ENCODE measurements around the gene GAS2L3. TPM values are rescaled to one million over a fixed set of nuclear protein-coding genes. Genes with fewer than 3 reads are reported as not detected.

GAS2L3 gene
- total and polyA plus RNA-seq, 2 of the 8 experiments (the other 6 are each of a cell fraction or from before 2014, with no cell fraction given): 2.1 to 19.3 TPM

DNA sequence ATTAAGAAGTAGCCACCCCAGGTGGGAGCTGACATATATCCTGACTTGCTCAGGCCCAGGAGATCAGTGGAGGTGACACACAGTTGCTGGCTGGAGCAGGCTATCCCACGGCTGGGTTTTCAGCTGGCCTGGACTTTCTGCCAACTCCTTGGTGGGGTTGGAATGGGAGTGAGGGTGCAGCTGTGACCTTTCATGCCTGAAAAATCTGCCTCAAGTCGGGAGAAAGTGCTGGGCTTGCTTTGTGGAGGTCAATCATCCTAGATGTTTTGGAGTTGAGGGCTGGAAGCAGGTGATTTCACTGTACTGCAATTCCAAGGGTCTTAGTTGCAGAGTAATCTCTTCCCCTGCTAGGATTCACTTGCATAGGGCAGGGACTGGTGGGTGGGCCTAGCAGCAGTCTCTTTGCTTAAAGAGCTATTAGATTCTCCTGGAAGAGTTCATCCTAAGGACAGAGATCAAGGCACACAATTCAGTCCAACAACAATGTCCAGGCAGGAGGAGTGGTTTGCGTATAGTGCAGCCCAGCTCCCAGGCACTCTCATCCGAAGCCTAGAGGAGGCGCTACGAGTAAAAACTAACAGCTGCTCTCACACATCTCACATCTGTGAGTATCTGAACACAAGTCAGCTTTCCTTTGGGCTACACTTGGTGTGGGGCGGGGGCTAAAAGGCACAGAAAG lies 98.1 kb downstream of the GAS2L3 start:
- Histone ChIP-seq H4K91ac (replicated peaks; ENCODE audit: insufficient read length, low read length) (no peak overlapping the region), H3K4me2 (ENCODE audit: insufficient read depth in 1 of 2, low read depth in 2 of 2, low read length in 2 of 2) (no peak overlapping the region), H2BK20ac (ENCODE audit: low read length) (no peak overlapping the region), H3K9me3 (ENCODE audit: insufficient read depth in 2 of 2, low read depth in 1 of 2, low read length in 1 of 2) (no peaks in the 10 kb centered on the region), H3K23ac (ENCODE audit: insufficient read length) (no peak overlapping the region), H4K20me1 (replicated peaks in 1 of 2; ENCODE audit: control insufficient read depth in 1 of 2, insufficient read depth in 2 of 2, low read length in 2 of 2) (no peaks in the 10 kb centered on the region), H3K79me2 (ENCODE audit: control insufficient read depth in 1 of 2, insufficient read depth in 2 of 2, low read length in 2 of 2) (no peaks in the 10 kb centered on the region), H3K36me3 (ENCODE audit: control insufficient read depth in 2 of 4, insufficient read depth in 4 of 4, low read length in 3 of 4) (no peaks in the 10 kb centered on the region), H3K27ac (ENCODE audit: low read depth, low read length) (no peak overlapping the region), H2AFZ (ENCODE audit: low read length) (no peak overlapping the region; the same call in 1 of the 2 replicates), H2BK5ac (ENCODE audit: low read depth, low read length) (no peak overlapping the region), H3K56ac (replicated peaks; ENCODE audit: insufficient read length, low read depth, low read length) (no peak overlapping the region), H3K18ac (ENCODE audit: extremely low read depth, low read length) (no peak overlapping the region), H3K14ac (ENCODE audit: insufficient read length) (no peak overlapping the region), H3K23me2 (ENCODE audit: low read depth, low read length) (no peaks in the 10 kb centered on the region), H2BK15ac (ENCODE audit: low read length) (0 out of 2 replicates have a peak overlapping the region, but pooled peaks have one; percentile 12), H3K4me1 (replicated peaks in 1 of 4; ENCODE audit: control insufficient read depth in 3 of 4, insufficient read depth in 4 of 4, low read length in 3 of 4) (no peaks in the 10 kb centered on the region; a peak in 1 of 7 replicates), H3K4me3 (ENCODE audit: extremely low read depth in 1 of 4, insufficient read depth in 2 of 4, low read depth in 3 of 4, low read length in 4 of 4) (no peak overlapping the region), H3K4ac (replicated peaks; ENCODE audit: insufficient read length, low read depth, low read length) (no peak overlapping the region), H2AK5ac (ENCODE audit: low read depth, low read length) (no peak overlapping the region), H3K9ac (replicated peaks in 1 of 4; ENCODE audit: extremely low read depth in 1 of 4, low read depth in 3 of 4, low read length in 3 of 4) (no peak overlapping the region), H3K27me3 (replicated peaks in 1 of 4; ENCODE audit: control insufficient read depth in 3 of 4, extremely low read depth in 1 of 4, insufficient read depth in 3 of 4, low read length in 3 of 4) (no peaks in the 10 kb centered on the region), H2BK12ac (ENCODE audit: low read depth, low read length) (no peak overlapping the region), H3K79me1 (ENCODE audit: low read depth, low read length) (no peaks in the 10 kb centered on the region), H2BK120ac (replicated peaks; ENCODE audit: low read depth, low read length) (no peak overlapping the region), H4K8ac (ENCODE audit: extremely low read depth, insufficient read depth, low read length) (peak overlapping the region; percentile 46; the same call in 1 of the 2 replicates), H4K5ac (ENCODE audit: insufficient read length, low read depth, low read length) (no peak overlapping the region)
- TF ChIP-seq TAF7 (optimal IDR thresholded peaks at IDR 0.05; ENCODE audit: borderline replicate concordance, low read depth, low read length) (no peak), SRF (IDR thresholded peaks at IDR 0.05; ENCODE audit: low read depth, low read length) (no peak)
- TF ChIP-seq, protein P1, sequence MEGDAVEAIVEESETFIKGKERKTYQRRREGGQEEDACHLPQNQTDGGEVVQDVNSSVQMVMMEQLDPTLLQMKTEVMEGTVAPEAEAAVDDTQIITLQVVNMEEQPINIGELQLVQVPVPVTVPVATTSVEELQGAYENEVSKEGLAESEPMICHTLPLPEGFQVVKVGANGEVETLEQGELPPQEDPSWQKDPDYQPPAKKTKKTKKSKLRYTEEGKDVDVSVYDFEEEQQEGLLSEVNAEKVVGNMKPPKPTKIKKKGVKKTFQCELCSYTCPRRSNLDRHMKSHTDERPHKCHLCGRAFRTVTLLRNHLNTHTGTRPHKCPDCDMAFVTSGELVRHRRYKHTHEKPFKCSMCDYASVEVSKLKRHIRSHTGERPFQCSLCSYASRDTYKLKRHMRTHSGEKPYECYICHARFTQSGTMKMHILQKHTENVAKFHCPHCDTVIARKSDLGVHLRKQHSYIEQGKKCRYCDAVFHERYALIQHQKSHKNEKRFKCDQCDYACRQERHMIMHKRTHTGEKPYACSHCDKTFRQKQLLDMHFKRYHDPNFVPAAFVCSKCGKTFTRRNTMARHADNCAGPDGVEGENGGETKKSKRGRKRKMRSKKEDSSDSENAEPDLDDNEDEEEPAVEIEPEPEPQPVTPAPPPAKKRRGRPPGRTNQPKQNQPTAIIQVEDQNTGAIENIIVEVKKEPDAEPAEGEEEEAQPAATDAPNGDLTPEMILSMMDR (IDR thresholded peaks at IDR 0.05; ENCODE audit: control extremely low read depth in 1 of 3, insufficient read depth in 1 of 3, low read depth in 1 of 3, low read length in 3 of 3): peak in 1 of 3 experiments; percentile 32; a peak in 1 of 4 replicates
- CTCF ChIA-PET (ENCODE audit: partially characterized antibody): interaction anchor here (0.6 to 6.5 kb wide), 54 partner anchors 9 to 583 kb away, joined by 3 to 101 read pairs (median 5); no protein-coding TSS in a partner anchor
- no peak for DNase-seq (ENCODE audit: low read depth in 1 of 2, low spot score in 2 of 2)
- no peak for FAIRE-seq
- POLR2A ChIA-PET (ENCODE audit: partially characterized antibody): interaction anchor here (0.9 to 1.2 kb wide), 2 partner anchors 62 to 98 kb away, joined by 3 read pairs; partner anchors contain the start of gene GAS2L3
- 94% methylated on average over 7 of the region's 7 CpGs; no CpG with 5 or more reads in 1 of the 2 experiments for WGBS, 2 experiments (ENCODE audit: extremely low coverage in 1 of 2, insufficient coverage in 1 of 2, insufficient read length in 1 of 2, insufficient replicate concordance in 2 of 2, low coverage in 1 of 2, low lambda C conversion rate in 2 of 2, missing lambda C conversion rate in 1 of 2)
